Activated CD4-positive, alpha-beta T cell treated with anti-CD3 and anti-CD28 coated beads, Interleukin-2, amount 10 ng/mL, durations not matched to agents 7 days and 5 days (primary cell): ENCODE data around the gene OR7A10. TPM values are rescaled to one million over a fixed set of nuclear protein-coding genes. Genes with fewer than 3 reads are reported as not detected.
"Not testable (repeated sequence)": the region's sequence is repeated elsewhere in the genome, so short reads cannot be mapped to it uniquely, and the experiment has no call there.

Experiments used
- CTCF ChIA-PET: fragments of 350-600 bp; sonication (Branson Sonifier 250); formaldehyde crosslinking; loops from one replicate; lab custom pipeline; 2021; ENCODE audit warnings: antibody characterized with exemption; lab: Charles Lee
- POLR2A ChIA-PET: fragments of 350-600 bp; sonication (Branson Sonifier 250); formaldehyde crosslinking; loops from one replicate; lab custom pipeline; 2021; ENCODE audit warnings: antibody characterized with exemption; lab: Charles Lee
- DNase-seq: peaks from one replicate; pipeline ENCODE4 v3.0.0-alpha.2; 2020
- H3K27ac Mint-ChIP-seq: one replicate; pipeline ENCODE4 v1.8.0; 2021; ENCODE audit warnings: mild to moderate bottlenecking, moderate library complexity, mixed read lengths
- H3K27me3 Mint-ChIP-seq: one replicate; pipeline ENCODE4 v1.8.0; 2021; ENCODE audit warnings: mixed read lengths
- H3K36me3 Mint-ChIP-seq: one replicate; pipeline ENCODE4 v1.8.0; 2021; ENCODE audit warnings: low read depth, mixed read lengths
- H3K4me1 Mint-ChIP-seq: one replicate; pipeline ENCODE4 v1.8.0; 2021; ENCODE audit warnings: mixed read lengths
- H3K4me3 Mint-ChIP-seq: one replicate; pipeline ENCODE4 v1.8.0; 2021; ENCODE audit warnings: mild to moderate bottlenecking, moderate library complexity, mixed read lengths
- H3K9me3 Mint-ChIP-seq: one replicate; pipeline ENCODE4 v1.8.0; 2021; ENCODE audit warnings: mixed read lengths
- total RNA-seq, 2 experiments: library from RNA; stranded (reverse); gene quantifications; one replicate each; pipeline ENCODE4 v1.2.3, GENCODE V29; 2021

OR7A10 gene
- total RNA-seq, 2 experiments from 2014 or later, result not detected

DNA sequence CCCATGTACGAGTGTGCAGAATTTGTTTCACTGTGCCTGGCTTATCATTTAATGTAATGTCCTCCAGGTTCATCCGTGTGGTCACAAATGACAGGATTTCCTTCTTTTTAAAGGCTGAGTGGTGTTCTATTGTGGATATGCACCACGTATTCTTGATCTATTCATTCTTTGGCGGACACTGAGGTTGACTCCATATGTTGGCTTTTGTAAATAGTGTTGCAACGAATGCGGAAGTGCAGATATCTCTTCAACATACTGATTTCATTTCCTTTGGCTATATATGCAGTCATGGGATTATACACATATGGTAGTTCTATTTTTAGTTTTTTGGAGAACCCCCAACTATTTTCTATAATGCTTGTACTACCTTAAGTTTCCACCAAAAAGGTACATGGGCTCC is 26.8 kb downstream of the OR7A10 start:
- Mint-ChIP-seq H3K27ac (no peak overlapping the region), H3K27me3 (peaks cover 12% of the 10 kb centered on the region), H3K4me3 (no peak overlapping the region), H3K9me3 (no peaks in the 10 kb centered on the region), H3K36me3 (no peaks in the 10 kb centered on the region), H3K4me1 (no peaks in the 10 kb centered on the region)
- ChIA-PET CTCF (no interaction called here), POLR2A (no interaction called here)
- no peak for DNase-seq

DNA sequence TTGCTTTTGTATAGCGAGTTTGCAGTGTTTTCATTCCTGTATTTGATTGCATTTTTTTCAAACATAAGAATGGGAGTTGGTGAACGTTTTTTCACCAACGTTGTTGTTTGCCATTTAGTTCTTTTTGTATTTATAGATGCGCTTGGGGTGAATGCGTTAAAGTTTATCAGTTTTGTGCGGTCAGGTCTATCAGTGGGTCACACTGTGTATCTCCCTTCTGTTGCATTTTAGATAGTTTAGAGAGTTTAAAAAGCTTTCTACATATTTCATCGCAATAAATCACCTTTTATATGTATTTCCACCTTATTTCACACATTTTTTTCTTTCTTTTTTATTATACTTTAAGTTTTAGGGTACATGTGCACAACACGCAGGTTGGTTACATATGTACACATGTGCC is 30.1 kb downstream of the OR7A10 start:
- peaks cover 6% of the 10 kb centered on the region for H3K27me3 Mint-ChIP-seq
- ChIA-PET CTCF (no interaction called here), POLR2A (no interaction called here)
- no peaks in the 10 kb centered on the region for H3K36me3 Mint-ChIP-seq
- H3K4me1 Mint-ChIP-seq, result no peaks in the 10 kb centered on the region
- H3K9me3 Mint-ChIP-seq, result no peaks in the 10 kb centered on the region
- H3K4me3 Mint-ChIP-seq, result no peak overlapping the region
- no peak for DNase-seq
- H3K27ac Mint-ChIP-seq, result no peak overlapping the region

DNA sequence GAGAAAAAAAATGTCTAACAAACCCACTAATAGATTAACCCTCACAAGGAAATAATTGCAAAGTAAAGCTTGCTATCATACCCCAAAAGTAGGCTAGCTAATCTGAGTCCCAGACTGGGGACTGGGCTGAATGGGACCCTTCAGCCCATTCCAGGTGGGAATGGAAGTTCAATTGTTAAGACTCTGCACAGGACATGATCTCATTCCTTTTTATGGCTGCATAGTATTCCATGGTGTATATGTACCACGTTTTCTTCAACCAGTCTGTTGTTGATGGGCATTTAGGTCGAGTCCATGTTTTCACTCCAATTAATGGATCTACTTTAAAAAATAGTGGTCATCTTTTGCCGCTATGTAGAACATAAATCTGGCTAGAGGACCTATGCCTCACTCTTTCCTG is 31.7 kb downstream of the OR7A10 start:
- Mint-ChIP-seq H3K4me1 (no peaks in the 10 kb centered on the region), H3K27ac (no peak overlapping the region), H3K36me3 (no peaks in the 10 kb centered on the region), H3K4me3 (no peak overlapping the region), H3K9me3 (no peaks in the 10 kb centered on the region), H3K27me3 (peaks cover 3% of the 10 kb centered on the region)
- POLR2A ChIA-PET, result no interaction called here
- CTCF ChIA-PET, result no interaction called here
- no peak for DNase-seq

DNA sequence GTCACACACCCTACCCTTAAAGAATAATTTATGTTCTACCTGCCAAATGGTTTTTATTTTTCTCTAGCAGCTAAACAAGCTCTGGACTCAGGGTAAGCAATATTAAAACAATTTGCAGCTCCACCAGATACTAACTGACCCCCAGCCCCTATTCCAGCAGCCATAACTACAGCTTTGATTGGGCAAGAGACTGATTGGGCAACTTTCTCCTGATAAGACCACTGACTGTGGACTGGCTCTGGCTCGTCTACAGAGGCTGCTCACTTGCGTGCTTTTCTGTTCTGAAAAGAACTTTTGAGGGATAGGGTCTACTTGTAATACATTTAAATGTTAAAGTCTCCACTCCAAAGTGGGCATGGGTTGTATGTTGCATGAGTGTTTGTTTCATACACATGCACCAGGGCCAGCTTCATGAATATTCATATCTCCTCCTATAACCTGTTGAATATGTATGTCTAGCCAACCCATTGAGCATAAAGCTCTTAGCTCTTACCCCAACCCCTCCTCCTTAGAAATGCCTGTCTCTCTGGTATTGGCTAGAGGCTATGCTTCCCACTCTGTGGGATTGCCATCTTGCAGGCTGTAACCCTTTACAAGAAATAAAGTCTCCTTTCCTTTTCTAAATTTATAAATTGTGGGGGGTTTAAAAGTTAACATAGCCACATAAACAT is 33.6 kb downstream of the OR7A10 start:
- Mint-ChIP-seq H3K9me3 (no peaks in the 10 kb centered on the region), H3K27ac (no peak overlapping the region), H3K27me3 (no peaks in the 10 kb centered on the region), H3K4me3 (no peak overlapping the region), H3K36me3 (no peaks in the 10 kb centered on the region), H3K4me1 (no peaks in the 10 kb centered on the region)
- ChIA-PET CTCF (no interaction called here), POLR2A (no interaction called here)
- no peak for DNase-seq

DNA sequence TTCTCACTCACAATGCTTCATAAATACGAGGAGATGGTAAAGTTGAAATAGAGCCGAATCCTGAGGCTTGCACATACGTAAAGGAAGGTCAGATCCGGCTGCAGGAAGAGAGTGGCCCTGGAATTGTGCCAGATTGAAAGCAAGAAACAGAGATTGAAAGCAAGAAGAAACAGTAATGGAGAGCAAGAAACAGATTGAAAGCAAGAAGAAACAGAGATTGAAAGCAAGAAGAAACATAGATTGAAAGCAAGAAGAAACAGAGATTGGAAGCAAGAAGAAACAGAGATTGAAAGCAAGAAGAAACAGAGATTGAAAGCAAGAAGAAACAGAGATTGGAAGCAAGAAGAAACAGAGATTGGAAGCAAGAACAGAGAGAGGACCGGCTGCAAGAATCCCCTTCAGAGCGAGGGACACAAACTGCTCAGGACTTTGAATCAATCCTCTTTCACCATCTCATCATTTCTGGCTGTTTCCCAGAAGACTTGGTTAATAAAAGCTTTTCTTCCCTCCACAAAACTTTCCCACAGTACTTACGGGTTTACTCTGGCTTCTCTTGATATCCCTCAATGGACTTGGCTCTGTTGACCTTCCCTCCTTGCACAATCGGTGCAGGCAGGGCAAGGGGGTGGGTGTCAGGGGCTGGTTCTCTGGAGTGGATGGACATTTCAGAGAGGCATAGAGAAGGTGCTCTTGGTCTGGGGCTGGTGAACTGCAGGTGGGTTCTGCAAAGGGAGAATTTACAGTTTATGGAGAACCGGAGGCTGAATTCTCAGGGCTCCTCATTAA is 39.3 kb downstream of the OR7A10 start:
- DNase-seq, result no peak
- H3K9me3 Mint-ChIP-seq, result no peaks in the 10 kb centered on the region
- no peak overlapping the region for H3K27ac Mint-ChIP-seq
- ChIA-PET CTCF (interaction anchor here (0.7 kb wide), 1 partner anchor 135 kb away, joined by 4 read pairs; no protein-coding TSS in a partner anchor), POLR2A (no interaction called here)
- H3K4me1 Mint-ChIP-seq, result no peaks in the 10 kb centered on the region
- peaks cover 1% of the 10 kb centered on the region for H3K27me3 Mint-ChIP-seq
- H3K4me3 Mint-ChIP-seq, result no peak overlapping the region
- no peaks in the 10 kb centered on the region for H3K36me3 Mint-ChIP-seq

DNA sequence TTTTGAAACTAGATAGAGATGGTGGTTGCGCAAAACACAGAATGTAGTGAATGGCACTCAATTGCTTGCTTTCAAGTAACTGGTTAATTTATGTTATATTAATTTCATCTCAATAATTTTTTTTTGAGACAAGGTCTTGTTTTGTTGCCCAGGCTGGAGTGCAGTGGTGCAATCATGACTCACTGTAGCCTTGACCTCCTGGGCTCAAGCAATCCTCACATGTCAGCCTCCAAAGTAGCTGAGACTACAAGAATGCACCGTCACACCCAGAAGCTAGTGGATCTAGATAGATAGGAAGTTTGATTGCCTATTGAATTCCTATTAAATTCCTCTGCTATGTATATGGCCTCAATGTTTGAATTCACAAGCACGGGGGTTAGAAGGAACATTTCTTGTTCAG is 44.0 kb downstream of the OR7A10 start:
- ChIA-PET CTCF (no interaction called here), POLR2A (interaction anchor here (0.7 kb wide), 1 partner anchor 478 kb away, joined by 3 read pairs; no protein-coding TSS in a partner anchor)
- Mint-ChIP-seq H3K27me3 (peaks cover 1% of the 10 kb centered on the region), H3K27ac (no peak overlapping the region), H3K4me1 (no peaks in the 10 kb centered on the region), H3K36me3 (no peaks in the 10 kb centered on the region), H3K9me3 (no peaks in the 10 kb centered on the region), H3K4me3 (no peak overlapping the region)
- no peak for DNase-seq

DNA sequence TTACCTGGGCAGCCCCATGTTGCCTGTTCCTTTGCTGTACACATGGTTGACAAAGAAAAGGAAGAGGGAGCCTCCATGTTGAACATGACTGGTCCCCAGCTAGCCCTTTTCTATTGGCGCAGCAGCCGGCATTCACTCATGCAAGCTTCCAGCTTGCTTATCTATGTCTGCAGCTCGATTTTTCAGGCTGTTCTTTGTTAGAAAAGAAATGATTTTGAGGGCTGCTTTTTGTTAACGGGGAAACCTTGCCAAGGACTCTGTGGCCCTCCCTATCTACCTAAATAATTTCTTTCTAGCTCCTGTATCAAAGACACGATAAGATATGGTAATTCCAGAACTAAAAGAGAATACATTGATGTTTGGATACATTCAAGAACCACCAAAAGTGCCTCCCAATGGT is 50.0 kb downstream of the OR7A10 start:
- Mint-ChIP-seq H3K9me3 (no peaks in the 10 kb centered on the region), H3K4me3 (no peak overlapping the region), H3K4me1 (peaks cover 6% of the 10 kb centered on the region), H3K27me3 (peaks cover 2% of the 10 kb centered on the region), H3K27ac (no peak overlapping the region), H3K36me3 (no peaks in the 10 kb centered on the region)
- ChIA-PET CTCF (no interaction called here), POLR2A (no interaction called here)
- DNase-seq, result no peak

DNA sequence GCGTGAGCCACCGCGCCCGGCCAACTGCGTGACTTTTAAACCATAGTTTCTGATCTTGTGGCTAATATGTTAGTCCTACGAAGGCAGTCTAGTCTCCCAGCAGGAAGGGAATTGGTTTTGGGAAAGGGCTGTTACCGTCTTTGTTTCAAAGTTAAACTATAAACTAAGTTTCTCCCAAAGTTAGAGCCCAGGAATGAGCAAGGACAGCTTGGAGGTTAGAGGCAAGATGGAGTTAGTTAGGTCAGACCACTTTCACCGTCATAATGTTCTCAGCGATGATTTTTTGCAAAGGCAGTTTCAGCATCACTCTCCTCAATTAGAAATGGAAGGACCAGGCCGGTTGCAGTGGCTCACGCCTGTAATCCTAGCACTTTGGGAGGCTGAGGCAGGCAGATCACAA is 52.7 kb downstream of the OR7A10 start:
- no peaks in the 10 kb centered on the region for H3K36me3 Mint-ChIP-seq
- peaks cover 6% of the 10 kb centered on the region for H3K4me1 Mint-ChIP-seq
- CTCF ChIA-PET, result interaction anchor here (1.0 to 1.3 kb wide), 2 partner anchors 9 to 10 kb away, joined by 5 read pairs; no protein-coding TSS in a partner anchor
- POLR2A ChIA-PET, result no interaction called here
- no peaks in the 10 kb centered on the region for H3K9me3 Mint-ChIP-seq
- DNase-seq, result no peak
- H3K27me3 Mint-ChIP-seq, result peaks cover 4% of the 10 kb centered on the region
- H3K27ac Mint-ChIP-seq, result no peak overlapping the region
- no peak overlapping the region for H3K4me3 Mint-ChIP-seq

DNA sequence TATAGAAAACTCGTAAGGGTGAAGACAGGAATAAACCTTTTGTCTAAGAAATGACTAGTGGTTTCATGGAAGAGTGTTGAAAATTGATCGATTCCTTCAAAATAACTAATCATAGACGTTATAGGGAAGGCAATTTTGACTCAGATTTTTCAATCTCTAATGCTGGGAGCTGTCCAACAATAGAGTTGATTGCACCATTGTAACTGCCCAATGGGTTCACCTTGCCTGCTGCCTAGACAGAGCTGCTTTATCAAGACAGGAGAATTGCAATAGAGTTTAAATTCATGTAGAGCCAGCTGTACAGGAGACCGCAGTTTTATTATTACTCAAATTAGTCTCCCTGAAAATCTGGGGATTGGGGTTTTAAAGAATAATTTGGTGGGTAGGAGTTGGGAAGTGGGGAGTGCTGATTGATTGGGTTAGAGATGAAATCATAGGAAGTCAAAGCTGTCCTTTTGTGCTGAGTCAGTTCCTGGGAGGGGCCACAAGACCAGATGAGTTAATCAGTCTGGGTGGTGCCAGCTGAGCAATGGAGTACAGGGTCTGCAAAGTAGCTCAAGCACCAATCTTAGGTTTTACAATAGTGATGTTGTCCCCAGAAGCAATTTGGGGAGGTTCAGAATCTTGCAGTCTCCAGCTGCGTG is 53.5 kb downstream of the OR7A10 start:
- Mint-ChIP-seq H3K4me3 (no peak overlapping the region), H3K4me1 (peaks cover 6% of the 10 kb centered on the region), H3K36me3 (no peaks in the 10 kb centered on the region), H3K27me3 (peaks cover 4% of the 10 kb centered on the region), H3K27ac (no peak overlapping the region), H3K9me3 (no peaks in the 10 kb centered on the region)
- no peak for DNase-seq
- ChIA-PET CTCF (interaction anchor here (1.3 kb wide), 1 partner anchor 9 kb away, joined by 5 read pairs; no protein-coding TSS in a partner anchor), POLR2A (no interaction called here)

DNA sequence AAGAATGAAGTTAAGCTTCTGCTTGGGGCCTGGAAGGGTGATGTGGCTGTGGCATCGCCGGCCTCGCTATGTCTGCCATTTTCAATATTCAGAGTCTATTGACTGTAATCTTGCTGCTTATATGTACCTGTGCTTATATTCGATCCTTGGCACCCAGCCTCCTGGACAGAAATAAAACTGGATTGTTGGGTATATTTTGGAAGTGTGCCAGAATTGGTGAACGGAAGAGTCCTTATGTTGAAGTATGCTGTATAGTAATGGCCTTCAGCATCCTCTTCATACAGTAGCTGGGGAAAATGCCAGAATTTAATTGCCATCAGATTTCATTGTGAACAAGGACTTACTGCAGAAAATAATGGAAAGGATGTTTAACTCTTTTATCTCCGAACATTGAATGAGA is 56.5 kb downstream of the OR7A10 start:
- H3K4me3 Mint-ChIP-seq, DNase-seq, H3K36me3 Mint-ChIP-seq, H3K9me3 Mint-ChIP-seq, H3K27me3 Mint-ChIP-seq, POLR2A ChIA-PET, H3K4me1 Mint-ChIP-seq, CTCF ChIA-PET, H3K27ac Mint-ChIP-seq: not testable (repeated sequence)

Other genes starting within 250 kb of the OR7A10 start
- not detected for gene ADGRE3, start 174.1 kb downstream of the OR7A10 start, total RNA-seq
- gene ZNF333, start 158.9 kb downstream of the OR7A10 start, total RNA-seq, result 10 to 100 TPM; 12.5 to 14.9 TPM
- gene ADGRE2, start 70.4 kb downstream of the OR7A10 start, total RNA-seq, result under 1 TPM; 0.42 to 0.73 TPM
- not detected for gene OR7A5, start 13.7 kb downstream of the OR7A10 start, total RNA-seq
- not detected for gene OR7C1, start 13.7 kb downstream of the OR7A10 start, total RNA-seq
- not detected for gene OR7A17, start 37.2 kb upstream of the OR7A10 start, total RNA-seq
- gene OR7C2, start 92.6 kb upstream of the OR7A10 start, total RNA-seq, result not detected
- gene SLC1A6, start 130.9 kb upstream of the OR7A10 start, total RNA-seq, result not detected
- gene CASP14, start 200.6 kb upstream of the OR7A10 start, total RNA-seq, result not detected
- not detected for gene OR1I1, start 233.3 kb upstream of the OR7A10 start, total RNA-seq